GM18498 (cell line): ENCODE measurements around the gene MNAT1.

ENCODE experiments used
- ATAC-seq: cut with Tn5 transposase; IDR thresholded peaks from one replicate; pipeline ENCODE4 v1.9.1; 2021; ENCODE audit warnings: mild to moderate bottlenecking, moderate library complexity; ENCODE audit not compliant: unreplicated experiment

The MNAT1 gene

DNA sequence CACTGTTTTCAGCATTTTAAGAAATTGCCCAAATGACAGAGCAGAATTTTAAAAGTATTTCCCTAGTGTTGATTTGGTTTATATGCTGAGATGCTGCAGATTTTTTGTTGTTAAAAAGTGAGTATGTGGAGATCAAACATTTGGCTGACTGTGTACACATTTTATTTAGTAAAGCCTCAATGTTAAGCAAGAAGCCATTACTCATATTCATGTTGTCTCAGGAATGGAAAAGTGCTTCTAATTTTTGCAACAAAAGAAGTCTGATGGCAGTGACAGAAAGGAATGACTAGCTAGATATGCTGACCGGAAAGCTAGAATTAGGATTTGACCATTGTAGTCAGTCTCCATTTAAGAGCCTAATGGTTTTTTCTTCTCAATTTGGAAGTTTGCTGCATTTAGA, 269.0 kb downstream of the MNAT1 start:
- ATAC-seq = no peak

DNA sequence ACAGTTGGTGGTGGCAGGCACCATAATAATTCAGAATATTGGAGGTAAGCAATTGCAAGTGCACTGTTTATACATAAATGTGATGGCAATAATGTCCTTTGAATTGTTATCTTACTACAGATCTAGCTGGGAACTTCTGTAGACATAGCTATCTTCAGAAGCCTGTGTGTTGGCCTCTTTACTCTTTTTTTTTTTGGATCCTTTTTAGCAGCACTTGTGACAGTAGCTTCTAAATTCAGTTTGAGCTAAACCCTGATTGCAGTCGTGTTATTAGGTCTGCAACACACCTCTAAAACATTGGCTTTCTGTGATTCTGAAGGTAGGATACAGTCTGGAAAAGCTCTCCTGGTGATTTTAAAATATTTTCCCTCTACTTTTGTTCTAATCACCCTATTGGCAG, 285.0 kb downstream of the MNAT1 start:
- ATAC-seq = no peak
